HepG2 (cell line): Measurements from ENCODE around the gene TIAM2. TPM values are rescaled to one million over a fixed set of nuclear protein-coding genes. Genes with fewer than 3 reads are reported as not detected.

Experiments
- ATAC-seq: fragments of 200-7000 bp; cut with Tn5 transposase; 3 replicates; pipeline ENCODE4 v1.9.1; 2020; ENCODE audit warnings: mild to moderate bottlenecking, moderate library complexity
- BruUV-seq: library from RNA; stranded (reverse); fragments of 400-500 nt; replicated peaks from 2 replicates; lab custom pipeline; 2021; lab: Mats Ljungman, UMichigan
- CTCF ChIA-PET: fragments of 300-600 bp; formaldehyde crosslinking; extraction: SDS; loops from one replicate; lab custom pipeline; 2021; ENCODE audit warnings: low total read pairs, inconsistent platforms, low intra/inter-chr PET ratio; lab: Yijun Ruan, JAX
- POLR2A ChIA-PET: fragments of 350-600 bp; sonication (Branson Sonifier 250); formaldehyde crosslinking; loops from one replicate; lab custom pipeline; 2020; ENCODE audit warnings: antibody characterized with exemption, inconsistent platforms; lab: Yijun Ruan, JAX
- DNase-seq: peaks from one replicate; pipeline ENCODE4 v3.0.0-alpha.2; 2015; ENCODE audit warnings: low spot score
- FAIRE-seq: peaks from 3 replicates; lab custom pipeline; 2011; peaks lifted over from hg19 to GRCh38; lab: Jason Lieb, UNC
- H2AFZ ChIP-seq: one replicate; pipeline ENCODE4 v1.6.1; 2011; ENCODE audit warnings: low read length, inconsistent platforms
- H3K27ac ChIP-seq: fragments of 300-600 bp; 3 replicates; pipeline ENCODE4 v1.8.0; 2011; ENCODE audit warnings: mixed run types, mild to moderate bottlenecking, mixed read lengths, low read length, inconsistent platforms; ENCODE audit not compliant: insufficient read depth; ENCODE audit errors: extremely low read length
- H3K27me3 ChIP-seq, 2 experiments: fragments of 200-600 bp in 1 of 2; 2 replicates in 1 of 2; 3 replicates in 1 of 2; pipeline versions ENCODE4 v1.6.0 to v1.8.0; 2011; ENCODE audit warnings: low read length in 2 of 2, mild to moderate bottlenecking in 2 of 2, moderate library complexity in 2 of 2, inconsistent platforms in 1 of 2; ENCODE audit not compliant: insufficient read depth in 2 of 2, control insufficient read depth in 1 of 2
- H3K36me3 ChIP-seq, 2 experiments: fragments of 200-600 bp in 1 of 2; replicated peaks in 1 of 2; 2 replicates in 1 of 2; 3 replicates in 1 of 2; pipeline versions ENCODE4 v1.5.1 to v1.8.0; 2011; ENCODE audit warnings: low read length in 2 of 2, inconsistent platforms in 1 of 2; ENCODE audit not compliant: insufficient read depth in 2 of 2, control insufficient read depth in 1 of 2
- H3K4me1 ChIP-seq: 2 replicates; pipeline ENCODE4 v1.5.1; 2012; ENCODE audit warnings: low read length, inconsistent platforms; ENCODE audit not compliant: insufficient read depth
- H3K4me2 ChIP-seq: 2 replicates; pipeline ENCODE4 v1.6.0; 2011; ENCODE audit warnings: low read depth, low read length, inconsistent platforms
- H3K4me3 ChIP-seq, 3 experiments: fragments of 200-600 bp in 1 of 3; sonication (generic), shearing (Covaris generic) in 1 of 3; replicated peaks in 1 of 3; 2 replicates each; pipeline ENCODE4 v1.5.1; 2011 to 2016; ENCODE audit warnings: low read length in 3 of 3, inconsistent platforms in 2 of 3, low read depth in 2 of 3, mild to moderate bottlenecking in 2 of 3, control low read depth in 1 of 3, mixed read lengths in 1 of 3; ENCODE audit not compliant: insufficient read depth in 1 of 3
- H3K79me2 ChIP-seq: one replicate; pipeline ENCODE4 v1.6.1; 2011; ENCODE audit warnings: low read length, inconsistent platforms; ENCODE audit not compliant: insufficient read depth
- H3K9ac ChIP-seq: 2 replicates; pipeline ENCODE4 v1.6.0; 2011; ENCODE audit warnings: mild to moderate bottlenecking, low read depth, low read length, inconsistent platforms; ENCODE audit not compliant: insufficient read depth
- H3K9me3 ChIP-seq: 2 replicates; pipeline ENCODE4 v1.5.1; 2012; ENCODE audit warnings: mild to moderate bottlenecking, low read length
- H4K20me1 ChIP-seq: 2 replicates; pipeline ENCODE4 v1.6.0; 2011; ENCODE audit warnings: inconsistent platforms, mild to moderate bottlenecking, low read length, moderate library complexity; ENCODE audit not compliant: insufficient read depth
- ATF5 ChIP-seq: sonication (generic); formaldehyde crosslinking; IDR thresholded peaks from 2 replicates; pipeline ENCODE4 v1.4.0; 2020; ENCODE audit warnings: mild to moderate bottlenecking, low read depth, missing genetic modification reagents
- EEA1 ChIP-seq: sonication (generic); formaldehyde crosslinking; IDR thresholded peaks from 2 replicates; pipeline ENCODE4 v1.5.1; 2020; ENCODE audit warnings: mild to moderate bottlenecking, missing genetic modification reagents, borderline replicate concordance
- FOXO4 ChIP-seq: sonication (generic); formaldehyde crosslinking; conservative IDR thresholded peaks from 2 replicates; pipeline ENCODE4 v1.8.1; 2023; ENCODE audit warnings: missing genetic modification reagents
- NKX3-1 ChIP-seq: sonication (generic); formaldehyde crosslinking; IDR thresholded peaks from 2 replicates; pipeline ENCODE4 v1.5.0; 2020; ENCODE audit warnings: missing genetic modification reagents
- REXO4 ChIP-seq: sonication (generic); formaldehyde crosslinking; IDR thresholded peaks from 2 replicates; pipeline ENCODE4 v1.8.0; 2022; ENCODE audit warnings: missing genetic modification reagents, mild to moderate bottlenecking, borderline replicate concordance
- SALL1 ChIP-seq: sonication (generic); formaldehyde crosslinking; IDR thresholded peaks from 2 replicates; pipeline ENCODE4 v1.8.0; 2022; ENCODE audit warnings: mild to moderate bottlenecking, missing genetic modification reagents
- SKI ChIP-seq: fragments of 450-650 bp; IDR thresholded peaks from one replicate; pipeline ENCODE4 v1.6.1; 2018; ENCODE audit warnings: mild to moderate bottlenecking; ENCODE audit not compliant: partially characterized antibody
- YEATS2 ChIP-seq: sonication (generic); formaldehyde crosslinking; IDR thresholded peaks from 2 replicates; pipeline ENCODE4 v1.4.0; 2020; ENCODE audit warnings: missing genetic modification reagents, borderline replicate concordance
- ZFP82 ChIP-seq: sonication (generic); formaldehyde crosslinking; IDR thresholded peaks from 2 replicates; pipeline ENCODE4 v1.5.1; 2020; ENCODE audit warnings: mild to moderate bottlenecking, missing genetic modification reagents, borderline replicate concordance
- ZNF383 ChIP-seq: sonication (generic); formaldehyde crosslinking; IDR thresholded peaks from 2 replicates; pipeline ENCODE4 v1.4.0; 2020; ENCODE audit warnings: missing genetic modification reagents, mild to moderate bottlenecking, borderline replicate concordance
- ZNF609 ChIP-seq: sonication (generic); formaldehyde crosslinking; IDR thresholded peaks from 2 replicates; pipeline ENCODE4 v1.4.0; 2020; ENCODE audit warnings: mild to moderate bottlenecking, missing genetic modification reagents, borderline replicate concordance
- ZNF678 ChIP-seq: sonication (generic); formaldehyde crosslinking; IDR thresholded peaks from 2 replicates; pipeline ENCODE4 v1.4.0; 2020; ENCODE audit warnings: mild to moderate bottlenecking, missing genetic modification reagents
- ZNF772 ChIP-seq: sonication (generic); formaldehyde crosslinking; IDR thresholded peaks from 2 replicates; pipeline ENCODE4 v1.5.0; 2020; ENCODE audit warnings: mild to moderate bottlenecking, missing genetic modification reagents
- ZNF780A ChIP-seq: sonication (generic); formaldehyde crosslinking; IDR thresholded peaks from 2 replicates; pipeline ENCODE4 v1.8.0; 2022; ENCODE audit warnings: mild to moderate bottlenecking, missing genetic modification reagents, moderate library complexity
- WGBS: methylation state at CpG from one replicate; pipeline ENCODE4 v1.1.6; 2017; ENCODE audit warnings: low lambda C conversion rate; 5-methylcytosine and 5-hydroxymethylcytosine counted together
- in situ Hi-C: cut with HindIII; loops from 2 replicates; pipeline ENCODE4 v1.10.0; 2017; ENCODE audit warnings: low pct_unique_long_range_greater_than_20kb; ENCODE audit not compliant: extremely low pct_ligation_motif_present
- intact Hi-C: fragments of 100-400 bp; cut with micrococcal nuclease; formaldehyde crosslinking; loops from one replicate; pipeline ENCODE4 v1.10.0; 2022; ENCODE audit not compliant: unreplicated experiment
- polyA plus RNA-seq, 8 experiments: library from polyadenylated mRNA; depleted of rRNA in 3 of 8; stranded (reverse) in 7 of 8; unstranded in 1 of 8; fragments of >200 nt; fragmentation: Illumina TruSeq in 4 of 8; extraction: Trizol in 4 of 8; gene quantifications; 2 replicates each; pipeline versions ENCODE4 v1.2.1 to v1.2.3, GENCODE V29; 2011 to 2016; ENCODE audit warnings: low read depth in 4 of 8, missing spikeins in 1 of 8, mixed read lengths in 1 of 8; ENCODE audit not compliant: insufficient read depth in 1 of 8
- total RNA-seq, 5 experiments: library from RNA; depleted of rRNA; stranded (reverse); fragments of >200 nt; fragmentation: Illumina TruSeq; extraction: Trizol; gene quantifications; 2 replicates each; pipeline ENCODE4 v1.2.3, GENCODE V29; 2016; ENCODE audit warnings: low read depth in 1 of 5

The TIAM2 gene
- total and polyA plus RNA-seq, 2 of the 13 experiments (the other 11 are each of a cell fraction or from before 2014, with no cell fraction given) = 4.1 to 4.5 TPM

- Histone ChIP-seq H2AFZ (no peak overlapping the region), H3K4me2 (no peak overlapping the region), H3K79me2 (no peaks in the 10 kb centered on the region), H3K4me3 (no peak overlapping the region), H4K20me1 (no peaks in the 10 kb centered on the region), H3K36me3 (no peaks in the 10 kb centered on the region), H3K4me1 (peaks cover 9% of the 10 kb centered on the region; the same call in 1 of the 2 replicates), H3K27ac (no peak overlapping the region), H3K9ac (no peak overlapping the region), H3K9me3 (no peaks in the 10 kb centered on the region), H3K27me3 (no peaks in the 10 kb centered on the region)
- ChIA-PET POLR2A (no interaction called here), CTCF (no interaction called here)
- BruUV-seq = no TSS peak
- 85% methylated on average over 1 of the region's 1 CpG for WGBS
- DNase-seq = no peak
- no peak for FAIRE-seq
- in situ Hi-C loops (no loop called here), intact Hi-C loops (no loop called here)
- TF ChIP-seq YEATS2 (CRISPR knock-in tag) (no peak), ZNF780A (no peak), ATF5 (CRISPR knock-in tag) (no peak), SALL1 (CRISPR knock-in tag) (no peak), EEA1 (CRISPR knock-in tag) (no peak), NKX3-1 (CRISPR knock-in tag) (no peak), ZFP82 (no peak), SKI (no peak), REXO4 (no peak)
- ATAC-seq = no peak
Observed at GRCh38 chr6:155141002-155141401, 145.9 kb downstream of the TIAM2 start.

- Histone ChIP-seq H3K27ac (no peak overlapping the region), H3K79me2 (no peaks in the 10 kb centered on the region), H3K4me2 (no peak overlapping the region), H3K9ac (no peak overlapping the region), H2AFZ (no peak overlapping the region), H4K20me1 (no peaks in the 10 kb centered on the region), H3K9me3 (no peaks in the 10 kb centered on the region), H3K4me1 (peaks cover 9% of the 10 kb centered on the region; the same call in 1 of the 2 replicates), H3K4me3 (no peak overlapping the region), H3K36me3 (no peaks in the 10 kb centered on the region), H3K27me3 (no peaks in the 10 kb centered on the region)
- ChIA-PET POLR2A (no interaction called here), CTCF (no interaction called here)
- 87% methylated on average over 2 of the region's 2 CpGs for WGBS
- no TSS peak for BruUV-seq
- DNase-seq (no peak), FAIRE-seq (no peak), ATAC-seq (no peak)
- intact Hi-C loops = no loop called here
- in situ Hi-C loops = no loop called here
- TF ChIP-seq FOXO4 (no peak), ZNF609 (no peak), ZNF678 (CRISPR knock-in tag) (no peak), ZNF383 (no peak), ZNF772 (CRISPR knock-in tag) (no peak)
Observed at GRCh38 chr6:155141512-155141911, 146.4 kb downstream of the TIAM2 start.
